Measurements from ENCODE around the gene PHLDB2. TPM values are rescaled to one million over a fixed set of nuclear protein-coding genes. Genes with fewer than 3 reads are reported as not detected.
A peak's percentile ranks its signal among the peaks of the same experiment; 100 is the strongest.

The PHLDB2 gene
- total RNA-seq, 1 donor from 2014 or later: 0.80 TPM

DNA sequence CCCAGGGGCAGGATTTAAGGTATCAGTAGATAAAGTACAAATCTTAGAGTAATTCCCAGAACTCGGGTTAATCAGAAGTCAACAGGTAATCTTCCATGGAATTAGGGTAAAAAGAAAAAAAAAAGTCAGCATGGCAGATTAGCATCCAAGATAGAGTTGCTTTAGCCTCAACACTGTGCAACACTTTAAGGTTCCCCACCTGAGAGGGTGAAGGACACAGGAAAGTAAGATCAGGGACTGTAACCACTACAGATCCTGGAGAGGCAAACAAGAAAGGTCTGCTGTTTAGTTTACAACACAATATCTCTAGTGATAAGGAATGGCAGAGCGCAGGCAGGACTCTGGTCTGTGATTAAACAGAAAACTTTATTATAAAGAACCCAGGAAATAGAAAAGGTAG lies 4.1 kb upstream of the PHLDB2 start:
- Mint-ChIP-seq H3K27me3 (ENCODE audit: low read depth) (peaks cover 43% of the 10 kb centered on the region), H3K27ac (no peak overlapping the region), H3K36me3 (ENCODE audit: low read depth) (no peaks in the 10 kb centered on the region), H3K4me3 (ENCODE audit: low read depth) (no peak overlapping the region), H3K9me3 (no peaks in the 10 kb centered on the region), H3K4me1 (ENCODE audit: low read depth) (peaks cover 8% of the 10 kb centered on the region)
- intact Hi-C loops (cut with micrococcal nuclease): no loop called here
- DNase-seq (ENCODE audit: low spot score): no peak

DNA sequence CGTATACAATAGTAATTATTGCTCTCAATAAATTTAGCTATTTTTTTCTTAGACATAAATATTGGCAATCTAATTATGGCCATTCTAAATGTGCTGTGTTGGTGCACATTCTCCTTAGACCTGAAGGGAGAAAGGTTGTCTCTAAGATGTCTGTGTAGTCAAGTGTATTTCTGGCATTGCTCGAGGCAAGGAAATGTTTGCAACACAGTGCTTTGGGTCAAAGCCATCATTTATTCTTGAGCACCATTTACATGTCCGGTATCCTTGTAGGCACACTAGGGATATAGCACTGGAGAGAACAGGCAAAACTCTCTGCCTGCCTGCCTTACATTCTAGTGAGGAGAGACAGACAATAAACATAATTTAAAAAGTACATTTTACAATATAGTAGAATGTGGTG lies 2.6 kb upstream of the PHLDB2 start:
- H3K27ac Mint-ChIP-seq: no peak overlapping the region
- no peak overlapping the region for H3K4me3 Mint-ChIP-seq (ENCODE audit: low read depth)
- no peaks in the 10 kb centered on the region for H3K36me3 Mint-ChIP-seq (ENCODE audit: low read depth)
- H3K9me3 Mint-ChIP-seq: no peaks in the 10 kb centered on the region
- intact Hi-C loops (cut with micrococcal nuclease): no loop called here
- H3K4me1 Mint-ChIP-seq (ENCODE audit: low read depth): peaks cover 15% of the 10 kb centered on the region
- H3K27me3 Mint-ChIP-seq (ENCODE audit: low read depth): peaks cover 54% of the 10 kb centered on the region
- DNase-seq (ENCODE audit: low spot score): no peak

DNA sequence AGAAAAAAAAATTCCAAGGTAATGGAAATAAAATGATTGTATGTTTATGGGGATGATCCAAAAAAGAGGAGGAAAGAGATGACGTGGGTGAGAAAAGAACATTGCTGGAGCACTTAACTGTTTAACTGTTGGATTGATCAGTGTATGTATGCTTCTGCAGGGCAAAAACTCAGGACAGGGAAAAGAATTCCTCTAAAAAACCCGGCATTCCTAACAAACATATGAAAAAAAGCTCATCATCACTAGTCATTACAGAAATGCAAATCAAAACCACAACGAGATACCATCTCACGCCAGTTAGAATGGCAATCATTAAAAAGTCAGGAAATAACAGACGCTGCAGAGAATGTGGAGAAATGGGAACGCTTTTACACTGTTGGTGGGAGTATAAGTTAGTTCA lies 1.6 kb upstream of the PHLDB2 start:
- no peaks in the 10 kb centered on the region for H3K36me3 Mint-ChIP-seq (ENCODE audit: low read depth)
- no peak for DNase-seq (ENCODE audit: low spot score)
- intact Hi-C loops (cut with micrococcal nuclease): no loop called here
- peaks cover 61% of the 10 kb centered on the region for H3K27me3 Mint-ChIP-seq (ENCODE audit: low read depth)
- H3K4me1 Mint-ChIP-seq (ENCODE audit: low read depth): peaks cover 12% of the 10 kb centered on the region
- H3K27ac Mint-ChIP-seq: no peak overlapping the region
- H3K9me3 Mint-ChIP-seq: no peaks in the 10 kb centered on the region
- no peak overlapping the region for H3K4me3 Mint-ChIP-seq (ENCODE audit: low read depth)

GRCh38 chr3:111858642-111859041 lies 423 bp upstream of the PHLDB2 start:
- Mint-ChIP-seq H3K4me3 (ENCODE audit: low read depth) (peak overlapping the region; percentile 68), H3K27ac (no peak overlapping the region), H3K4me1 (ENCODE audit: low read depth) (peaks cover 12% of the 10 kb centered on the region), H3K9me3 (no peaks in the 10 kb centered on the region), H3K27me3 (ENCODE audit: low read depth) (peaks cover 71% of the 10 kb centered on the region), H3K36me3 (ENCODE audit: low read depth) (no peaks in the 10 kb centered on the region)
- no peak for DNase-seq (ENCODE audit: low spot score)
- intact Hi-C loops (cut with micrococcal nuclease): no loop called here

DNA sequence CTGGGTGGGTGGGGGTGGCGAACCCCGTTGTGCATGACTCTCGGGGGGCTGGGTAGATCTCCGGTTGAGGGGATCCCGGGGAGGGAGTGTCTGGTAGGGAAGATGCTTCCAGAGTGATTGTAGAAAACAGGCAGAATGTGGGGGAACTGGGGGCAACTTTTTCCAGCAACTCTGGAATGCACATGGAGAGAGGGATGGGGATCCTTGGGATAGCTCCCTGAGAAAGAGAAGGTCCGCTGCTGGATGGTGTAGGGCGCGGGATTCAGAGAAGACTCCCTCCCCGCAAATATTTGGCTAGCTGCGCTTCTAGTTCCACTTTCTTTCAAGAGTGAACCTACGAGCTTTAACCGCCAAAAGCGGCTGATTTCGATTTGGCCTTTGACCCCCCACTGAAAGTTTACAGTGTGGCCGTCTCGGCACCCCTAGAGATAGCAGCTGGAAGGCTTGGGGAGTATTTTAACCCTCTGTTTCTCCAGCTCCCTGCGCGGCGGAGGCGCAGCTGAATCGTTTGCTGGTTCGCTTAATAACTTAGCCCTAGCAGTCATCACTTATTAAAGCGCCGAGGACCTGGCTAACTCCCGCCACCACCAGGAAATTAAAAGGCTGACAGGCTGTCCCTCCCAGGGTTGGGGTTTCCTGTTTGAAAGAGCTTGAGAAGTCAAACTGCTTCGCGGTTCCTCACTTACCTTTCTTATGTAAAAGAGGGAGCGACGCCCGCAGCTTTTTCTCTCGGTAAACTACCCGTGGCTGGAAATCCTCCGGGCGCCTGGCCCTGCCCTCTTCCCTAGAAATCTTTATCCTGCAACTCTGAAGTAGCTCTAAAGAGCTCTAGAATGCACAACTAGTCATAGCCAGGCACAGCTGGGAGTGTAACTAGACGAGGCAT lies 1.2 kb downstream of the PHLDB2 start:
- DNase-seq (ENCODE audit: low spot score): peak; percentile 45
- Mint-ChIP-seq H3K9me3 (no peaks in the 10 kb centered on the region), H3K27ac (no peak overlapping the region), H3K36me3 (ENCODE audit: low read depth) (no peaks in the 10 kb centered on the region), H3K4me3 (ENCODE audit: low read depth) (peak overlapping the region; percentile 86), H3K27me3 (ENCODE audit: low read depth) (peaks cover 79% of the 10 kb centered on the region), H3K4me1 (ENCODE audit: low read depth) (peaks cover 12% of the 10 kb centered on the region)
- intact Hi-C loops (cut with micrococcal nuclease): loop anchor here (1.0 to 5.0 kb wide), 3 partner anchors 107 to 788 kb away; partner anchors contain the start of gene NECTIN3

- H3K36me3 Mint-ChIP-seq (ENCODE audit: low read depth): no peaks in the 10 kb centered on the region
- no peaks in the 10 kb centered on the region for H3K9me3 Mint-ChIP-seq
- H3K27ac Mint-ChIP-seq: no peak overlapping the region
- H3K4me1 Mint-ChIP-seq (ENCODE audit: low read depth): peaks cover 12% of the 10 kb centered on the region
- intact Hi-C loops (cut with micrococcal nuclease): loop anchor here (5.0 kb wide), 2 partner anchors 106 to 789 kb away; partner anchors contain the start of gene NECTIN3
- no peak for DNase-seq (ENCODE audit: low spot score)
- peak overlapping the region; percentile 86 for H3K4me3 Mint-ChIP-seq (ENCODE audit: low read depth)
- peaks cover 80% of the 10 kb centered on the region for H3K27me3 Mint-ChIP-seq (ENCODE audit: low read depth)
Measured at GRCh38 chr3:111861391-111861790, 2.3 kb downstream of the PHLDB2 start.

DNA sequence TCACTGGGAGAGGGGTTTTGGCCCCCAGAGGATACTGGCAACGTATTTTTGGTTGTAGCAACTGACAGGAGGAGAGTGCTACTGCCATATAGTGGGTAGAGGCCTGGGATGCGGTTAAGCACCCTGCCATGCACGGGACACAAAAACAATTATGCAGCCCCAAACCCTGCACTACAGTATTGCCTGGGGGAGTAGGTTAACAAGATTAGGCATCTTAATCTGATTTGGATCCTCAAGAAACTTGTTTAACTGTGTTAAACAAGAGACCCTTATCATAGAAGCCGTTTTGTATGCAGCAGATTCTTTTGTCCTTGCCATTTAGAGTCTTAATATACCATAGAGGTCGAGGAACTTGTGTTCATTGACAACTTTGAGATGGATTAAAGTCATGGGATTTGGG lies 3.4 kb downstream of the PHLDB2 start:
- H3K4me3 Mint-ChIP-seq (ENCODE audit: low read depth): no peak overlapping the region
- intact Hi-C loops (cut with micrococcal nuclease): loop anchor here (5.0 kb wide), 2 partner anchors 105 to 790 kb away; partner anchors contain the start of gene NECTIN3

GRCh38 chr3:111862974-111863373 lies 3.9 kb downstream of the PHLDB2 start:
- intact Hi-C loops (cut with micrococcal nuclease): loop anchor here (5.0 kb wide), 2 partner anchors 104 to 791 kb away; partner anchors contain the start of gene NECTIN3
- Mint-ChIP-seq H3K4me1 (ENCODE audit: low read depth) (peaks cover 12% of the 10 kb centered on the region), H3K36me3 (ENCODE audit: low read depth) (no peaks in the 10 kb centered on the region), H3K9me3 (no peaks in the 10 kb centered on the region), H3K4me3 (ENCODE audit: low read depth) (no peak overlapping the region), H3K27me3 (ENCODE audit: low read depth) (peaks cover 67% of the 10 kb centered on the region), H3K27ac (no peak overlapping the region)
- no peak for DNase-seq (ENCODE audit: low spot score)

More for the DNA sequence above, 3.4 kb downstream of the PHLDB2 start:
- no peak for DNase-seq (ENCODE audit: low spot score)
- Mint-ChIP-seq H3K36me3 (ENCODE audit: low read depth) (no peaks in the 10 kb centered on the region), H3K9me3 (no peaks in the 10 kb centered on the region), H3K4me1 (ENCODE audit: low read depth) (peaks cover 12% of the 10 kb centered on the region), H3K27me3 (ENCODE audit: low read depth) (peaks cover 72% of the 10 kb centered on the region), H3K27ac (no peak overlapping the region)

GRCh38 chr3:111863942-111864694 lies 5.1 kb downstream of the PHLDB2 start:
- DNase-seq (ENCODE audit: low spot score): no peak
- H3K9me3 Mint-ChIP-seq: no peaks in the 10 kb centered on the region
- no peaks in the 10 kb centered on the region for H3K36me3 Mint-ChIP-seq (ENCODE audit: low read depth)
- no peak overlapping the region for H3K27ac Mint-ChIP-seq
- H3K4me3 Mint-ChIP-seq (ENCODE audit: low read depth): no peak overlapping the region
- intact Hi-C loops (cut with micrococcal nuclease): loop anchor here (5.0 kb wide), 2 partner anchors 103 to 792 kb away; partner anchors contain the start of gene NECTIN3
- H3K4me1 Mint-ChIP-seq (ENCODE audit: low read depth): peaks cover 12% of the 10 kb centered on the region
- peaks cover 60% of the 10 kb centered on the region for H3K27me3 Mint-ChIP-seq (ENCODE audit: low read depth)

DNA sequence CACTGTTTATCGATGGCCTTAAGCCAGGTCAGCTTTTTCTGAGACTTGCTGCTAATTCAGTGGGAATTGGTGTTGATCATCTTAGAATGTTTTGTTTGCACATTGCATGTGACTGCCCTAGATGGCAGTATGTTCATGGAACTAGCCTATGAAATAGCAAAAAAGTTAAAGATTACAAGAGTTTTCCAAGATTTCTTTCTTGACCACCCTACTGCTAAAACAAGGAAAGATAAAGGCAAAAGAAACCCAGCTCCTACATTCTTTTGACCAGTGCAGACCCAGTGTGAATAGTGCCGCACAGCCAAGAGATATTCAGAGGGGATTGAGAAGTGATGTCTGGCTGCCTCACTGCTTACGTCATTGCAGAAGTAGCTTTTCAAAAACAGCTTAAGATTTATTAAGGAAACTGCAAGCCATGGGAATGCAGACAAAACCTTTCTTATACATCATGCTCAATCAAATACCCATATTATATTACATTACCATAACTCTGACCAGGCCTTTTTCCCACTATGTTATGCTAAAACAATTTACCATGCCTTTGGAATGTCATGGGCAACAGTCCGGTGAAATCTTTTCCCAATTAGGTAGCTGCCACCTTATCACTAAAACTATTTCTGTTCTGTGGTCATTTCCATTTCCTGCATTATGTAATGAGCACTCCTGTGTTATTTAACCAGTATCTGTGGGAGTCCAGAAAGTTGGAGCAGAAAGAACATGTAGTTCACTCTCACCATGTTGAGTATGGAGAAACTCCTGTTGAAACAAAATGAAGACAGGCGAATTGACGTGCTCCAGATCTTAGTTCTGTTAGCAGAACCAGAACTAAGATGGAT lies 6.0 kb downstream of the PHLDB2 start:
- intact Hi-C loops (cut with micrococcal nuclease): loop anchor here (5.0 kb wide), 2 partner anchors 102 to 793 kb away; partner anchors contain the start of gene NECTIN3
- no peak for DNase-seq (ENCODE audit: low spot score)
- H3K27ac Mint-ChIP-seq: no peak overlapping the region
- H3K9me3 Mint-ChIP-seq: no peaks in the 10 kb centered on the region
- peaks cover 9% of the 10 kb centered on the region for H3K4me1 Mint-ChIP-seq (ENCODE audit: low read depth)
- H3K27me3 Mint-ChIP-seq (ENCODE audit: low read depth): peaks cover 63% of the 10 kb centered on the region
- no peak overlapping the region for H3K4me3 Mint-ChIP-seq (ENCODE audit: low read depth)
- no peaks in the 10 kb centered on the region for H3K36me3 Mint-ChIP-seq (ENCODE audit: low read depth)

DNA sequence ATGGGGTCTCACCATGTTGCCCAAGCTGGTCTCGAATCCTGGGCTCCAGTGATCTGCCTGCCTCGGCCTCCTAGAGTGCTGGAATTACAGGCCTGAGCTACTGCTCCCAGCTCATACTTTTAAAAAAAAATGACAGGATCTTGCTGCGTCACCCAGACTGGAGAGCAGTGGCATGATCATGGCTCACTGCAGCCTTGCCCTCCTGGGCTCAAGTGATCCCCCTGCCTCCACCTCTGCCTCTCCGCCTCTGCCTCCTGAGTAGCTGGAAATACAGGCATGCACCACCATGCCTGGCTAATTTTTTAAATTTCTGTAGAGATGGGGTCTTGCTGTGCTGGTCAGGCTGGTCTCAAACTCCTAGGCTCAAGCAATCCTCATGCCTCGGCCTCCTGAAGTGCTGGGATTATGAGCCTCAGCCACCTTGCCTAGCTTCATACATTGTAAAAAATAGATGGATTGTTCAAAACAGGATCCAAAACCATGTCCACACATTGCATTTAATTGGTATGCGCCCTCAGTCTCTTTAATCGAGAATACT lies 8.9 kb downstream of the PHLDB2 start:
- no peaks in the 10 kb centered on the region for H3K4me1 Mint-ChIP-seq (ENCODE audit: low read depth)
- no peak overlapping the region for H3K27ac Mint-ChIP-seq
- no peak for DNase-seq (ENCODE audit: low spot score)
- H3K27me3 Mint-ChIP-seq (ENCODE audit: low read depth): peaks cover 52% of the 10 kb centered on the region
- no peaks in the 10 kb centered on the region for H3K9me3 Mint-ChIP-seq
- intact Hi-C loops (cut with micrococcal nuclease): no loop called here
- no peaks in the 10 kb centered on the region for H3K36me3 Mint-ChIP-seq (ENCODE audit: low read depth)
- no peak overlapping the region for H3K4me3 Mint-ChIP-seq (ENCODE audit: low read depth)

DNA sequence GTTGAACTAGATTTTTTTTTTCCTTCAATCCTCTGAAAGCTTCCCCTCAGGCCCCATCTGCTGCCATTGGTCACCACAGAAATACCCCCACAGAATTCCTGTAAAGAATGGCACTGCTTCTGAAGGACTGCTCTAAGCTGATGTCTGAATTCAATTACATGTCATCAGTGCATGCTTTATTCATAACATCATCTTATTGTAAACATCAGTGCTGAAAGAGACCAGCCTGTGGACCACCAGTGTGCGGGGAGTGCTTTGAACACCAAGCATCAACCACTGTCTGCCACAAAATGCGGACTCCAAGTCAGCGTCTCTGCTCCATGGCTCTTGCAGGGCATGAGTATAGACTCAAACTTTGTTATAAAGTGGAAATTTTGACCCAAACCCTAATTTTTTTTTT lies 11.6 kb downstream of the PHLDB2 start:
- H3K27me3 Mint-ChIP-seq (ENCODE audit: low read depth): peaks cover 37% of the 10 kb centered on the region
- intact Hi-C loops (cut with micrococcal nuclease): no loop called here
- DNase-seq (ENCODE audit: low spot score): no peak
- H3K4me1 Mint-ChIP-seq (ENCODE audit: low read depth): no peaks in the 10 kb centered on the region
- no peak overlapping the region for H3K4me3 Mint-ChIP-seq (ENCODE audit: low read depth)
- no peaks in the 10 kb centered on the region for H3K9me3 Mint-ChIP-seq
- no peaks in the 10 kb centered on the region for H3K36me3 Mint-ChIP-seq (ENCODE audit: low read depth)
- H3K27ac Mint-ChIP-seq: no peak overlapping the region
